HG03039 (cell line): Measurements from ENCODE around the gene CEP112.
"Not testable (repeated sequence)": the region's sequence is repeated elsewhere in the genome, so short reads cannot be mapped to it uniquely, and the experiment has no call there.

ENCODE experiments used
- ATAC-seq: cut with Tn5 transposase; IDR thresholded peaks from one replicate; pipeline ENCODE4 v1.9.1; 2021; ENCODE audit warnings: mild to moderate bottlenecking, moderate library complexity; ENCODE audit not compliant: unreplicated experiment

The CEP112 gene

GRCh38 chr17:65848751-65849150 is 343.2 kb downstream of the CEP112 start:
- no peak for ATAC-seq

GRCh38 chr17:65841089-65841488 is 350.8 kb downstream of the CEP112 start:
- ATAC-seq: no peak

GRCh38 chr17:65837232-65837631 is 354.7 kb downstream of the CEP112 start:
- ATAC-seq: not testable (repeated sequence)

GRCh38 chr17:65833214-65833613 is 358.7 kb downstream of the CEP112 start:
- no peak for ATAC-seq

DNA sequence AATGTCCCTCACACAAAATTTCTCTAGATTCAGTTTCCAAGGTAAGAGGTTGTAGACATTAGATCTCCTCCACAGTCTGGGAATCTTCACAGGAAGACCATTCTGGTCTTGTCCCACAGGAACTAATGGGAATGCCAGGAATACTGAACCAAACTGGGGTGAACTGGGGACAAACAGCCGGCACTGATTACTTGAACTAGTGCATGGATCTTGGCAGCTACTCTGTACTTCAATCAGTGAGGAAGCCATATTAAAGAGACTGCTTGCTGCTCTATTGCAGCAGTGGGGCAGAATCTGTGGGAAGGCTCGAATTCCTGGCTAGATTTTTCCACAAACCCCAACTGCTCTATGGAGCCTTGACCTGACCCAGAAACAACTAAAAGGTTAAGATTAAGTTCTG is 361.6 kb downstream of the CEP112 start:
- ATAC-seq: no peak

- not testable (repeated sequence) for ATAC-seq
Observed at GRCh38 chr17:65826577-65826976, 365.4 kb downstream of the CEP112 start.

- no peak for ATAC-seq
Observed at GRCh38 chr17:65824901-65825300, 367.0 kb downstream of the CEP112 start.

DNA sequence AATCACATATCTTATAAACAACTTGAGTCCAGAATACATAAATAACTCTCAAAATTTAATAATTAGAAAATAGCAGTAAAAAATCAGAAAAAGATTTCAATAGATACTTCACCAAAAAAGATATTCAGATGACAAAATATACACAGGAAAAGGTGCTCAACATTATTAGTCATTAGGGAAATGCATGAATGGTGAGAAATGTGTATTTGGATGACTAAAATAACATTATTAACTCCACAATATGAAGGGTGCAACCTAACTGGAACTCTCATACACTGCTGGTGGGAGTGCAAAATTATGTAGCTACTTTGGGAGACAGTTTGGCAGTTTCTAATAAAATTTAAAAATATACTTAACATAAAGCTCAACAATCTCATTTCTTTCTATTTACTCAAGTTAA is 368.2 kb downstream of the CEP112 start:
- no peak for ATAC-seq

- no peak for ATAC-seq
Observed at GRCh38 chr17:65820811-65821210, 371.1 kb downstream of the CEP112 start.

DNA sequence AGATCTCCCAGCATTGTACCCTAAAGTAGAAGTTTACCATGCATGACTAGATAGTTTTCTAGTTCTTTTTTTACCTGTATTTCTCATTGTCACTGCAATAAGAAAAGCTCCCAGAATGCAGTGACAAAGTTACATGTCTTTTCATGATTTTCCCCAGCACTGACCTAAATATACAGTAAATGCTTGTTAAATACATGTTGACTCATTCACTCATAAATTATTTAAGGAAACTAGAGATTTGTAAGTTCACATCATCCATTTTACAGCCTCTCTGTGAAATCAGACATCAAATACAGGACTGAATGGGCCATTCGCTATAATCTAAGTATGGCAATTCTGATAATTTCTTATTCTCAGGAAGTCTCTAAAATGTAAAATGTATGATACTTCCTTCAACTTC is 371.6 kb downstream of the CEP112 start:
- no peak for ATAC-seq

DNA sequence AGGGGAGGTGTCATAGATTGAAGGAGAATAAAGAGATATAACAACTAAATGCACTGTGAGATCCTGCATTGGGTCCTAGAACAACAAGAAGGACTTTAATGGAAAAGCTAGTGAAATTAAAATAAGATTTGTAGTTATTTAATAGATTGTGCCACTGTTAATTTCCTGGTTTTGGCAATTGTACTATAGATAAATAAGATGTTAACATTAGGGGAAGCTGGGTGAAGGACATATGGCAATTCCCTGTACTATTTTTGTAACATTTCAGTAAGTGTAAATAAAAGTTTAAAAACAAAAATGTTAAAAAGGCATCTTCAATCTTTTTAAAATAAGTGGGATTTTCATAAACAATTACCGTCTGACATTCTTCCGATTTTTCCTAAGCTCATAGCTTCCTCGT is 372.1 kb downstream of the CEP112 start:
- no peak for ATAC-seq

- no peak for ATAC-seq
Observed at GRCh38 chr17:65817951-65818350, 374.0 kb downstream of the CEP112 start.

DNA sequence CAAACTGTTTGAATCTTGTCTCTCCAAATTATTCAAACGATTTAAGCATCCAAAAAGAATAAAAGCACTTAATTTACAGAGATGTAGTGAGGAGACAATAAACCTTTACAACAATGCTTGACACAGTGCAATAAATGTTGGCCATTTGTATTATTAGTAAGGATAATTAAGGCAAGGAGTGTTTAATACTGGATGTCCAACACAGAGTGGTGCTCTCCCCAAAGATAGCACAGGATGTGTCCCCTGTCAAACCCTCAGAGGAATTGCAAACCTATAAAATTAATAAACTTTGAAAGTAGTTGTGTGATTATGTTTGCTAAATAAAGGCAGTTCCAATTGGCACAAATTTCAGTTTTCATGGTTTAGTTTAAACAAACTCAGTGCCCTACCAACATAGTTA is 377.5 kb downstream of the CEP112 start:
- no peak for ATAC-seq

DNA sequence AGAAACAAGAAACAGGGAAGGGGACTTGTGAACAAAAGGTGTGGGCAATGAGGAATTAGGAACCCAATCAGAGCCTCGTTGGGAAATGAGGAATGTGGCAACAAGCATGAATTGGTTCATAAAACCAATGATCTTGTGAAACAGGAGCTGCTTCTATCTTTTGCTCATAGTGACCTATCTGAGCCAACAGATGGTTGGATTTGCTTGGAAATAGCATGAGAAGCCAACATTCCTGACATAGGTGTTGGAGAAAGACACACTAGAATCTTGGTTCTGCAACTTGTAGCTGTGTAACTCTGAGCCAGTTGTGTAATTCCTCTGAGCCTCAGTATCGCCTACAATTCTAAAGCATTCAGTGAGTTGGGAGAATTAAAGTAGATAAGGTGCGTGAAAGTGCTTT is 378.6 kb downstream of the CEP112 start:
- ATAC-seq: no peak

- ATAC-seq: no peak
Observed at GRCh38 chr17:65811043-65811442, 380.9 kb downstream of the CEP112 start.

- ATAC-seq: no peak
Observed at GRCh38 chr17:65809366-65809765, 382.6 kb downstream of the CEP112 start.

GRCh38 chr17:65808566-65808965 is 383.4 kb downstream of the CEP112 start:
- not testable (repeated sequence) for ATAC-seq

- no peak for ATAC-seq
Observed at GRCh38 chr17:65807361-65807760, 384.6 kb downstream of the CEP112 start.

- no peak for ATAC-seq
Observed at GRCh38 chr17:65801513-65801912, 390.4 kb downstream of the CEP112 start.

GRCh38 chr17:65800655-65801054 is 391.3 kb downstream of the CEP112 start:
- no peak for ATAC-seq

DNA sequence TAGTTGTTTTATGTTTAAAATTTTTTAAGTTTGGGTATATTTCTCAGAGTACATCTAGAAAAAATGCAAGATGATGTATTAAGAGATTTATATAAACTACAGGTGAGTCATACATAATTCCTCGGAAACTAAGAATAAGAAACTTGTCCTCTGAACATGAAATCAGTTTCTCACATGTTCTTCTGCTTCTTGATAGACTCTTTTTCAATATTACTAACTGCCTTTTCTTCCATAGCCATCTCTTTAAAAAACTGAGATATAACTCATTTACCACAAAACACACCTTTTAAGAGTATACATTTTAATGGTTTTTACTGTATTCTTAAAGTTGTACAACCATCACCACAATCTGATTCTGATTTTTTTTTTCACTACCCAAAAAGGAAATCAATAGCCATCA is 392.1 kb downstream of the CEP112 start:
- no peak for ATAC-seq

DNA sequence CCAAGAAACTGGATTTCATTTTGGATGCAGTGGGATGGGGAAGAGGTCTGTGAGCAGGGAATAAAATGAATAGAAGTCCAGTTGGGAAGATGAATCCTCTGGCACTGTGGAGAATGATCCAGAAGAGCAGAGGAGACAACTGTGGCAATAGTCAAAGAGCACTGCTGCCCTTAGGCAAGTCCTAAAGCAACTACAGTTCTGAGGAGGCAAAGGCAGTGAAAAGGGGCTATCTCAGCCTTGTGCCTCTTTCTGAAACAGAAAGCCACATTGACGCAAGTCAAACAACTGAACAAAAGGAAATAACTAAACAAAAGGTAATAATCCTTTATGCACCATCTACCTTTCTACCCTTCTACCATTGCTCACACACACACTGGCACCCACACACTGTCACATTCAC is 392.5 kb downstream of the CEP112 start:
- ATAC-seq: no peak

GRCh38 chr17:65797809-65798208 is 394.1 kb downstream of the CEP112 start:
- ATAC-seq: no peak

- no peak for ATAC-seq
Observed at GRCh38 chr17:65797101-65797500, 394.8 kb downstream of the CEP112 start.
